Femur (tissue), 1 donor: ENCODE results near the gene CDKN2A.
"Not testable (repeated sequence)": the region's sequence is repeated elsewhere in the genome, so short reads cannot be mapped to it uniquely, and the experiment has no call there.

Experiments used
- DNase-seq: peaks from one replicate; pipeline ENCODE4 v3.0.0-alpha.2; 2017

Gene CDKN2A

GRCh38 chr9:21976334-21976875, 17.8 kb downstream of the CDKN2A start:
- DNase-seq, result no peak

GRCh38 chr9:21974722-21975409, 19.3 kb downstream of the CDKN2A start:
- no peak for DNase-seq

DNA sequence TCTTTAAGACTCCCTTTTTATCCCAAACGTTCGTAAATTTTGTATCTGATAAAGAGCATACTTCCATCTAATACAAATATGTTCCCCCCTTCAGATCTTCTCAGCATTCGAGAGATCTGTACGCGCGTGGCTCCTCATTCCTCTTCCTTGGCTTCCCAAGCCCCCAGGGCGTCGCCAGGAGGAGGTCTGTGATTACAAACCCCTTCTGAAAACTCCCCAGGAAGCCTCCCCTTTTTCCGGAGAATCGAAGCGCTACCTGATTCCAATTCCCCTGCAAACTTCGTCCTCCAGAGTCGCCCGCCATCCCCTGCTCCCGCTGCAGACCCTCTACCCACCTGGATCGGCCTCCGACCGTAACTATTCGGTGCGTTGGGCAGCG, 19.9 kb downstream of the CDKN2A start:
- DNase-seq, result no peak

- DNase-seq, result no peak
Measured at GRCh38 chr9:21972361-21972760, 21.8 kb downstream of the CDKN2A start.

DNA sequence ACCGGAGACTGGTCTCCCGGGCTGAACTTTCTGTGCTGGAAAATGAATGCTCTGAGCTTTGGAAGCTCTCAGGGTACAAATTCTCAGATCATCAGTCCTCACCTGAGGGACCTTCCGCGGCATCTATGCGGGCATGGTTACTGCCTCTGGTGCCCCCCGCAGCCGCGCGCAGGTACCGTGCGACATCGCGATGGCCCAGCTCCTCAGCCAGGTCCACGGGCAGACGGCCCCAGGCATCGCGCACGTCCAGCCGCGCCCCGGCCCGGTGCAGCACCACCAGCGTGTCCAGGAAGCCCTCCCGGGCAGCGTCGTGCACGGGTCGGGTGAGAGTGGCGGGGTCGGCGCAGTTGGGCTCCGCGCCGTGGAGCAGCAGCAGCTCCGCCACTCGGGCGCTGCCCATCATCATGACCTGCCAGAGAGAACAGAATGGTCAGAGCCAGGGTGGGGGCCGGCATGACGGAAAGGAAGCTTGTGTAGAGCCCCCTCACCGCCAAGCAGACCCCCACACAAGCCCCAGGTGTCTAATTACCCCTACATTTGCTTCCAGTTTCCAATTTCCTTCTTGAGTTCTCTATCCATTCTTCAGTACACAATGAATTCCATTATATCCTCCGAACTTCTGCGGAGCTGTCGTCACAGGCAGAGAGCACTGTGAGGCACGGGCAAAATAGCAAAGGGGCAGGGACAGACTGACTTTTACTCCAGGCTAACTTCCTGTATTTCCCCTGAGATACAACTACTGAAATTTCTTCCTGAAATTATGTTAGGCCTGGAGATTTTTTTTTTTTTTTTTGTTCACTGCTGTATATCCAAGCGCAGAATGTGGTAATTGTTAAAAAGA, 23.2 kb downstream of the CDKN2A start:
- no peak for DNase-seq

DNA sequence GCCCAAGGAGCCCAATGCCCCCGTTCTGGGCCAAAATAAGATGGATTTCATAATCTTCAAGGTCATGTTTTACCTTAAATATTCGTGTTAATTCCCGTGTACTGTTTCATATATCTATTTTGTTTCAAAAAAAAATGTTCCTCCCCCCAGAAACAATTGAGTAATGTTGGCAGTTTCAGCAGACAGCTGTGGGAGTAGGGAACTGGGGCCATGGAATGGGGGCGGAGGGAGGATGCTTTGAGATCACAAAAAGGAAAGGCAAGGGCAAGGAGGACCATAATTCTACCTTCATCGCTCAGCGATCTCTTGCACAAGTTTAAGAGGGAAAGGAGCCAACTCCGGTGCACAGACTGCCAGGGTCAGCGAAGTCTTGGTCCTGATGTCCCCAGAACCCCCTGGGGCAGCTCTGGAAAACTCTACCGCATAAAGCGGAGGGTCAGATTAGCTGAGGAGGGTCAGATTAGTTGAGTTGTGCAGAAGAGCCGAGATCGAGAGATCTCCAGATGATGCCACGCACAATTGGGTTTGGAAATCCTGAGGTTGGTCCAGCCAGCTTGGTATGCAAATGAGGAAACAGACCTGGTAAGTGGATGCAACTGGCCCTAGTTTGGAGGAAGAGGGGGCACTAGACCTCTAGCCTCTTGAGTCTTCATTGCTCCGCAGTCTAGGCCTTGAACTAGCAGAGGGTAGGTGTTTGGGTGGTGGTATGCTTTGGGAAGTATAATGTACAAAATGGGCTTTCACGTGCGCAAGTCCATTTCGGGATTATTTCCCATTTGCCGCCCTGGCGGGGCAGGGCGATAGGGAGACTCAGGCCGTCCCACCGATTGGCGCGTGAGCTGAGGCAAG, 24.0 kb downstream of the CDKN2A start:
- DNase-seq, result no peak

- no peak for DNase-seq
Measured at GRCh38 chr9:21969011-21969940, 24.9 kb downstream of the CDKN2A start.

GRCh38 chr9:21968331-21969010, 25.7 kb downstream of the CDKN2A start:
- no peak for DNase-seq

- no peak for DNase-seq
Measured at GRCh38 chr9:21967702-21968101, 26.5 kb downstream of the CDKN2A start.

DNA sequence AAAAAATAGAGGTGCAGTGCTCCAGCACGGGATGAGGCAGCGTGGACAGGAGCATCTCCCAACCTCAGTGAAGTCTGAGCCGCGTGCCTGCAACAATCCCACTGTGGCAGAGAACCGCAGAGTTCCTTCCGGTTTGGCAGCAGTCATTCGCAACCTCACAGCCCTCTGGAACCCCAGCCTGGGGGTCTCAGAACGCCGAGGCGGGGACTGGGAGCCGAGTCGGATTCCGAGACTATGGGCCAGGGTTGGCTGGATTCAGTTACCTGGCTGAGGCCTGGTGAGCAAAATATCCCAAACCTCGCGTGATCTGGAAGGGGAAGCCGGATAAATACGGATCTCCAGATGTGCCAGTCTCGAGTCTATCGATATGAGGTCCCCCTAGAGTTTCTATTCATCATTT, 27.0 kb downstream of the CDKN2A start:
- no peak for DNase-seq

GRCh38 chr9:21966140-21966851, 27.9 kb downstream of the CDKN2A start:
- DNase-seq, result no peak

GRCh38 chr9:21965401-21965951, 28.7 kb downstream of the CDKN2A start:
- DNase-seq, result no peak

- no peak for DNase-seq
Measured at GRCh38 chr9:21964925-21965385, 29.2 kb downstream of the CDKN2A start.

- DNase-seq, result no peak
Measured at GRCh38 chr9:21961569-21961968, 32.6 kb downstream of the CDKN2A start.

- DNase-seq, result not testable (repeated sequence)
Measured at GRCh38 chr9:21959268-21959667, 34.9 kb downstream of the CDKN2A start.

GRCh38 chr9:21958833-21959232, 35.4 kb downstream of the CDKN2A start:
- DNase-seq, result no peak

DNA sequence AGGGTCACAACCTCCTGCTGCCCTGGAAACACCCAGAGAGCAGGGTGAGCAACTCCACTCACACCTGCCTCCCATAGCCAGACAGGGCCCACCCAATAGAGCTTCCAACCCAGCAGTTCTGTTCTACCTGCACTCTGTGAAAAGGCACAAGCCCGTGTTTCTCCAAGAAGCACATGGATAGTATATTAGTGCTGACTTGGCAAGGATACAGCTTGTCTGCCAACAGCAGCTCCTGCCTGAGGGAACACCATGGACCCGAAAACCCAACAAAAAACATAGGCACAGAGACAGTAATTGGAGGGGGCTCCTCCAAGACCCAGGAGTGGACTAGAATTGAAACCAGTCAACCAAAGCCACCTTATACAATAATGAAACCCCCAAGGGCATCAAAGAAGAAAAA, 48.6 kb downstream of the CDKN2A start:
- no peak for DNase-seq

- no peak for DNase-seq
Measured at GRCh38 chr9:21943464-21943863, 50.7 kb downstream of the CDKN2A start.

- DNase-seq, result no peak
Measured at GRCh38 chr9:21941337-21941995, 52.7 kb downstream of the CDKN2A start.

- DNase-seq, result no peak
Measured at GRCh38 chr9:21936161-21936560, 58.0 kb downstream of the CDKN2A start.
